GM12878 (cell line): ENCODE results near the gene LARGE1. TPM values are rescaled to one million over a fixed set of nuclear protein-coding genes. Genes with fewer than 3 reads are reported as not detected.

ENCODE experiments used
- ATAC-seq: fragments of 200-7000 bp; cut with Tn5 transposase; 3 replicates; pipeline ENCODE4 v1.9.1; 2020; ENCODE audit warnings: mild to moderate bottlenecking, moderate library complexity
- BruUV-seq: library from RNA; stranded (reverse); fragments of 400-500 nt; replicated peaks from 2 replicates; lab custom pipeline; 2021; lab: Mats Ljungman, UMichigan
- CTCF ChIA-PET: fragments of 300-600 bp; sonication (Branson Sonifier 250); formaldehyde crosslinking; extraction: SDS; loops from one replicate; lab custom pipeline; 2021; ENCODE audit warnings: inconsistent platforms; lab: Yijun Ruan, JAX
- POLR2A ChIA-PET: fragments of 350-600 bp; formaldehyde crosslinking; extraction: SDS; loops from one replicate; lab custom pipeline; 2021; ENCODE audit warnings: inconsistent platforms; lab: Charles Lee
- RAD21 ChIA-PET: fragments of 300-600 bp; sonication (Branson Sonifier 250); formaldehyde crosslinking; loops from one replicate; lab custom pipeline; 2023; ENCODE audit warnings: antibody characterized with exemption; ENCODE audit not compliant: unreplicated experiment; lab: Charles Lee
- SMC1A ChIA-PET: fragments of 300-600 bp; sonication (Branson Sonifier 250); formaldehyde crosslinking; loops from one replicate; lab custom pipeline; 2023; ENCODE audit not compliant: unreplicated experiment, uncharacterized antibody; lab: Charles Lee
- DNase-seq: peaks from one replicate; pipeline ENCODE4 v3.0.0-alpha.2; 2011; ENCODE audit warnings: low read depth, low spot score
- FAIRE-seq: peaks from 3 replicates; lab custom pipeline; 2011; peaks lifted over from hg19 to GRCh38; lab: Jason Lieb, UNC
- H2AFZ ChIP-seq: 2 replicates; pipeline ENCODE4 v1.6.0; 2011; ENCODE audit warnings: low read depth, low read length, control low read depth; ENCODE audit not compliant: control insufficient read depth
- H3K27ac ChIP-seq: 2 replicates; pipeline ENCODE4 v1.5.1; 2011; ENCODE audit warnings: control low read depth; ENCODE audit not compliant: control insufficient read depth, insufficient read depth
- H3K27me3 ChIP-seq, 2 experiments: replicated peaks in 1 of 2; 2 replicates each; pipeline versions ENCODE4 v1.6.0 to v1.6.1; 2011; ENCODE audit warnings: low read length in 1 of 2; ENCODE audit not compliant: control insufficient read depth in 2 of 2, insufficient read depth in 2 of 2
- H3K36me3 ChIP-seq, 2 experiments: 2 replicates each; pipeline ENCODE4 v1.5.1; 2011; ENCODE audit warnings: low read length in 1 of 2; ENCODE audit not compliant: control insufficient read depth in 2 of 2, insufficient read depth in 2 of 2
- H3K4me1 ChIP-seq: 2 replicates; pipeline ENCODE4 v1.6.1; 2011; ENCODE audit warnings: mild to moderate bottlenecking, low read length, moderate library complexity, mixed read lengths; ENCODE audit not compliant: control insufficient read depth, insufficient read depth
- H3K4me2 ChIP-seq: 2 replicates; pipeline ENCODE4 v1.6.0; 2011; ENCODE audit warnings: control low read depth; ENCODE audit not compliant: control insufficient read depth, insufficient read depth
- H3K4me3 ChIP-seq: fragments of 200-600 bp; sonication (generic); 2 replicates; pipeline ENCODE4 v1.5.1; 2016
- H3K79me2 ChIP-seq: 2 replicates; pipeline ENCODE4 v1.6.0; 2011; ENCODE audit warnings: low read length; ENCODE audit not compliant: control insufficient read depth, insufficient read depth
- H3K9ac ChIP-seq: 2 replicates; pipeline ENCODE4 v1.8.0; 2011; ENCODE audit warnings: low read length, control low read depth, mixed read lengths; ENCODE audit not compliant: control insufficient read depth, insufficient read depth
- H3K9me3 ChIP-seq: replicated peaks from 3 replicates; pipeline ENCODE4 v1.5.1; 2011; ENCODE audit warnings: mild to moderate bottlenecking, low read length; ENCODE audit not compliant: control insufficient read depth, insufficient read depth
- H4K20me1 ChIP-seq: 2 replicates; pipeline ENCODE4 v1.6.0; 2011; ENCODE audit not compliant: control insufficient read depth, insufficient read depth
- ASH2L ChIP-seq: fragments of 300-600, 200-600 bp; sonication (generic); IDR thresholded peaks from 2 replicates; pipeline ENCODE4 v1.6.1; 2017; ENCODE audit warnings: low read depth, mild to moderate bottlenecking, borderline replicate concordance
- BMI1 ChIP-seq: fragments of 450-650 bp; IDR thresholded peaks from 2 replicates; pipeline ENCODE4 v1.6.1; 2016; ENCODE audit warnings: mild to moderate bottlenecking, moderate library complexity, borderline replicate concordance
- ESRRA ChIP-seq: IDR thresholded peaks from 2 replicates; pipeline ENCODE4 v1.6.1; 2012; ENCODE audit warnings: mild to moderate bottlenecking, low read length, improper control_type of control experiment
- NFYB ChIP-seq: IDR thresholded peaks from 2 replicates; pipeline ENCODE4 v1.6.1; 2011; ENCODE audit warnings: low read depth, mild to moderate bottlenecking, low read length, improper control_type of control experiment, moderate library complexity; ENCODE audit not compliant: insufficient read depth
- NR2C2 ChIP-seq: IDR thresholded peaks from 2 replicates; pipeline ENCODE4 v1.6.1; 2011; ENCODE audit warnings: borderline replicate concordance, low read depth; ENCODE audit not compliant: control insufficient read depth, insufficient read length
- PML ChIP-seq: IDR thresholded peaks from 2 replicates; pipeline ENCODE4 v1.6.1; 2012; ENCODE audit warnings: low read length, inconsistent platforms
- SIN3A ChIP-seq: IDR thresholded peaks from 2 replicates; pipeline ENCODE4 v1.6.1; 2012; ENCODE audit warnings: low read depth, low read length, improper control_type of control experiment
- SMC3 ChIP-seq: IDR thresholded peaks from 2 replicates; pipeline ENCODE4 v1.6.1; 2011; ENCODE audit warnings: low read length, improper control_type of control experiment, borderline replicate concordance
- TCF12 ChIP-seq: IDR thresholded peaks from 2 replicates; pipeline ENCODE4 v1.6.1; 2011; ENCODE audit warnings: low read depth, mild to moderate bottlenecking, low read length
- USF1 ChIP-seq: IDR thresholded peaks from 2 replicates; pipeline ENCODE4 v1.6.1; 2011; ENCODE audit warnings: borderline replicate concordance, low read depth, mild to moderate bottlenecking, moderate library complexity, mixed read lengths, low read length; ENCODE audit not compliant: insufficient read depth; ENCODE audit errors: extremely low read length
- ZNF207 ChIP-seq: fragments of 450-650 bp; IDR thresholded peaks from 2 replicates; pipeline ENCODE4 v1.6.1; 2014; ENCODE audit warnings: antibody characterized with exemption, mild to moderate bottlenecking, borderline replicate concordance
- whole genome bisulfite sequencing: methylation state at CpG from one replicate; pipeline ENCODE4 v1.1.6; 2016; ENCODE audit warnings: low lambda C conversion rate; ENCODE audit not compliant: insufficient replicate concordance, insufficient coverage; ENCODE audit errors: missing lambda C conversion rate; 5-methylcytosine and 5-hydroxymethylcytosine counted together
- in situ Hi-C: fragments of 300-500 bp; cut with MboI; formaldehyde crosslinking; loops from 9 replicates; pipeline ENCODE4 v1.14.3; 2018; ENCODE audit warnings: mixed read lengths
- intact Hi-C: fragments of 100-400 bp; cut with micrococcal nuclease; formaldehyde crosslinking; loops from one replicate; pipeline ENCODE4 v1.14.2; 2022; ENCODE audit not compliant: unreplicated experiment
- polyA plus RNA-seq, 11 experiments: library from polyadenylated mRNA; depleted of rRNA in 4 of 11; unstranded in 6 of 11; stranded (reverse) in 5 of 11; fragments of >200 nt; fragmentation: Nextera tagmentation in 4 of 11; fragmentation: Illumina TruSeq in 1 of 11; extraction: Ambion mirVana in 4 of 11; extraction: Trizol in 1 of 11; gene quantifications; 1 replicate in 1 of 11; 2 replicates in 10 of 11; pipeline versions ENCODE4 v1.2.1 to v1.2.3, GENCODE V29; 2011 to 2016; ENCODE audit warnings: inconsistent platforms in 2 of 11, missing spikeins in 2 of 11, low read depth in 1 of 11
- total RNA-seq, 4 experiments: library from RNA; depleted of rRNA in 3 of 4; stranded (reverse); fragments of >200 nt in 3 of 4; fragmentation: Illumina TruSeq in 1 of 4; extraction: Trizol in 1 of 4; gene quantifications; 2 replicates each; pipeline versions ENCODE4 v1.2.1 to v1.2.3, GENCODE V29; 2013 to 2021
- TF ChIP-seq, protein P1 (sequence below): IDR thresholded peaks from 2 replicates; pipeline ENCODE4 v1.6.1; 2012; ENCODE audit warnings: low read length, inconsistent platforms
- TF ChIP-seq, protein P2 (sequence below): IDR thresholded peaks from 2 replicates; pipeline ENCODE4 v1.6.1; 2011; ENCODE audit warnings: low read depth, mild to moderate bottlenecking, low read length, moderate library complexity, borderline replicate concordance; ENCODE audit errors: extremely low read depth
- TF ChIP-seq, protein P3 (sequence below): fragments of 450-650 bp; conservative IDR thresholded peaks from 2 replicates; pipeline ENCODE4 v1.6.1; 2017; ENCODE audit warnings: mild to moderate bottlenecking, moderate library complexity

Gene LARGE1
- total and polyA plus RNA-seq, 10 of the 15 experiments (the other 5 are each of a cell fraction or from before 2014, with no cell fraction given) = 3.2 to 41.4 (median 17.3) TPM

DNA sequence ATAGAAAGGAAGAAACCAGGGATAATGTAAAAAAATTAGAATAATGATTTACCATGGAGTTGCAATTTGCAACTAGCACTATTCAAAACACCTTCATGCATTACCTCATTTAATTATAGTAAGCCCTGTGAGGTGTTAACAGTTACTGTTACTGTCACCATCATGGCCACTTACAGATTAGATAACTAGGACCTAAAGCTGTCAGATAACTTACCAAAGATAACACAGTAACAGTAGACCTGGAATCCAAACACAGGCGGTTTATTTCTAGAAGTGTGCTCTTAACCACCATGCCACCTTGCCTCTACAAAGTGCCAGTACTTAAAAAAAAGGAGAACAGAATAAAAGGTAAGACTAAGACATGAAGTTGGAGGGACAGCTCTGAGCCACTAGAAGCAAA is 11.1 kb upstream of the LARGE1 start (continued):
- TF ChIP-seq BMI1 = no peak
- TF ChIP-seq NR2C2 = no peak
- no peak for TF ChIP-seq ZNF207
- no peak for TF ChIP-seq ASH2L
- TF ChIP-seq ESRRA = no peak
- TF ChIP-seq, all 136 proteins: peak for 0

DNA sequence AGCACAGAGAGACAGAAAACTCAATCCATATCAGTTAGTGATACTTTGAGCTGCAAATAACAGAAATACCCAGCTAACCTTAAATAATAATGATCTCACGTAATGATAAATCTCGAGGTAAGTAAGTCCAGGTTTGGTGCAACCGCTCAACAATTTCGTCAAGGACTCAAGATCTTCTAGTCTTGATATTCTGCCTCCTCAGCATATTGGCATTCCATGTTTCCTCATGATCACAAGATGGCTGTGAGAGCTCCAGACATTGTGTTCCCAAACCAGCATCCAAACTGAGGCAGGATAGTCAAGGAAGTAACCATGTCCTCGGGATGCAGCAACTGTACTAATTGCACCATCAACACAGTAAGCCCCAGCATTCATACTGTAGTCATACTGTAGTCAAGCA is 7.5 kb upstream of the LARGE1 start:
- Histone ChIP-seq H3K4me2 (no peak overlapping the region), H3K4me3 (no peak overlapping the region), H3K27me3 (no peaks in the 10 kb centered on the region; a peak in 1 of 4 replicates), H3K4me1 (no peaks in the 10 kb centered on the region), H4K20me1 (no peaks in the 10 kb centered on the region), H2AFZ (no peak overlapping the region), H3K9me3 (no peaks in the 10 kb centered on the region), H3K9ac (no peak overlapping the region), H3K27ac (no peak overlapping the region), H3K79me2 (no peaks in the 10 kb centered on the region), H3K36me3 (no peaks in the 10 kb centered on the region)
- no peak for DNase-seq
- RAD21 ChIA-PET = no interaction called here
- POLR2A ChIA-PET = no interaction called here
- BruUV-seq = no TSS peak
- intact Hi-C loops (no loop called here), in situ Hi-C loops (loop anchor here (10.0 kb wide), 1 partner anchor 1217 kb away; no protein-coding TSS in a partner anchor)
- SMC1A ChIA-PET = no interaction called here
- no peak for FAIRE-seq
- ATAC-seq = no peak
- WGBS = 13% methylated on average over 5 of the region's 5 CpGs
- CTCF ChIA-PET = interaction anchor here (0.6 to 1.0 kb wide), 2 partner anchors 409 to 627 kb away, joined by 3 read pairs; no protein-coding TSS in a partner anchor
- TF ChIP-seq, protein P1, sequence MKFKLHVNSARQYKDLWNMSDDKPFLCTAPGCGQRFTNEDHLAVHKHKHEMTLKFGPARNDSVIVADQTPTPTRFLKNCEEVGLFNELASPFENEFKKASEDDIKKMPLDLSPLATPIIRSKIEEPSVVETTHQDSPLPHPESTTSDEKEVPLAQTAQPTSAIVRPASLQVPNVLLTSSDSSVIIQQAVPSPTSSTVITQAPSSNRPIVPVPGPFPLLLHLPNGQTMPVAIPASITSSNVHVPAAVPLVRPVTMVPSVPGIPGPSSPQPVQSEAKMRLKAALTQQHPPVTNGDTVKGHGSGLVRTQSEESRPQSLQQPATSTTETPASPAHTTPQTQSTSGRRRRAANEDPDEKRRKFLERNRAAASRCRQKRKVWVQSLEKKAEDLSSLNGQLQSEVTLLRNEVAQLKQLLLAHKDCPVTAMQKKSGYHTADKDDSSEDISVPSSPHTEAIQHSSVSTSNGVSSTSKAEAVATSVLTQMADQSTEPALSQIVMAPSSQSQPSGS = no peak
- no peak for TF ChIP-seq PML
- TF ChIP-seq NFYB = no peak
- TF ChIP-seq, protein P2, sequence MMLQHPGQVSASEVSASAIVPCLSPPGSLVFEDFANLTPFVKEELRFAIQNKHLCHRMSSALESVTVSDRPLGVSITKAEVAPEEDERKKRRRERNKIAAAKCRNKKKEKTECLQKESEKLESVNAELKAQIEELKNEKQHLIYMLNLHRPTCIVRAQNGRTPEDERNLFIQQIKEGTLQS = no peak
- TF ChIP-seq TCF12 = no peak
- no peak for TF ChIP-seq SMC3
- no peak for TF ChIP-seq SIN3A
- TF ChIP-seq, protein P3, sequence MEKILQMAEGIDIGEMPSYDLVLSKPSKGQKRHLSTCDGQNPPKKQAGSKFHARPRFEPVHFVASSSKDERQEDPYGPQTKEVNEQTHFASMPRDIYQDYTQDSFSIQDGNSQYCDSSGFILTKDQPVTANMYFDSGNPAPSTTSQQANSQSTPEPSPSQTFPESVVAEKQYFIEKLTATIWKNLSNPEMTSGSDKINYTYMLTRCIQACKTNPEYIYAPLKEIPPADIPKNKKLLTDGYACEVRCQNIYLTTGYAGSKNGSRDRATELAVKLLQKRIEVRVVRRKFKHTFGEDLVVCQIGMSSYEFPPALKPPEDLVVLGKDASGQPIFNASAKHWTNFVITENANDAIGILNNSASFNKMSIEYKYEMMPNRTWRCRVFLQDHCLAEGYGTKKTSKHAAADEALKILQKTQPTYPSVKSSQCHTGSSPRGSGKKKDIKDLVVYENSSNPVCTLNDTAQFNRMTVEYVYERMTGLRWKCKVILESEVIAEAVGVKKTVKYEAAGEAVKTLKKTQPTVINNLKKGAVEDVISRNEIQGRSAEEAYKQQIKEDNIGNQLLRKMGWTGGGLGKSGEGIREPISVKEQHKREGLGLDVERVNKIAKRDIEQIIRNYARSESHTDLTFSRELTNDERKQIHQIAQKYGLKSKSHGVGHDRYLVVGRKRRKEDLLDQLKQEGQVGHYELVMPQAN = no peak
- no peak for TF ChIP-seq USF1
